Uterus (tissue), 2 donors: ENCODE results near the gene SLC39A13.

ENCODE experiments used
- POLR2A ChIP-seq, 2 donors: fragments of 450-650 bp; IDR thresholded peaks; one replicate each; pipeline ENCODE4 v1.6.1; 2016; ENCODE audit warnings: antibody characterized with exemption in 2 of 2, mild to moderate bottlenecking in 1 of 2, moderate library complexity in 1 of 2
- TF ChIP-seq, protein P1 (sequence below), 4 experiments: fragments of 200-600 bp in 2 of 4; fragments of 450-650 bp in 2 of 4; sonication (generic) in 2 of 4; IDR thresholded peaks; one replicate each; pipeline ENCODE4 v1.5.1; 2016 to 2019; ENCODE audit warnings: antibody characterized with exemption in 4 of 4, mild to moderate bottlenecking in 2 of 4, moderate library complexity in 1 of 4

DNA sequence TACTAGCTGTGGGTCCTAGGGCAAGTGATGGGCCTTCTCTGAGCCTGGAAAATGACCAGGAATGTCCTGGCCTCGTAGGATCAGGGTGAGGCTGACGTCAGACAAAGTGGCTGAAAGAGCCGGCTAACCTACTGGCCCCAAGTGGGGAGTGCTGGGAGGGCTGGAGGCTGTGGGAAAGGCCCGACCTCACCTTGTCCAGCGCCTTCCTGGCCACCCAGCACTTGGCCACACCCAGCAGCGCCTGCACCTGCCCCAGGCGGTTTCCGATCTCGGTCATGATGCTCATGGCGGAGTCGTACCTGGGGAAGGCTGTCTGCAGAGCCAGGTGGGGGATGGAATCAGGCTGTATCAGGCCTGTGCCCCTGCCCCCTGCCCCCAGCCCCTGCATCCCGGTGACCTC, 33.0 kb downstream of the SLC39A13 start:
- TF ChIP-seq, protein P1, sequence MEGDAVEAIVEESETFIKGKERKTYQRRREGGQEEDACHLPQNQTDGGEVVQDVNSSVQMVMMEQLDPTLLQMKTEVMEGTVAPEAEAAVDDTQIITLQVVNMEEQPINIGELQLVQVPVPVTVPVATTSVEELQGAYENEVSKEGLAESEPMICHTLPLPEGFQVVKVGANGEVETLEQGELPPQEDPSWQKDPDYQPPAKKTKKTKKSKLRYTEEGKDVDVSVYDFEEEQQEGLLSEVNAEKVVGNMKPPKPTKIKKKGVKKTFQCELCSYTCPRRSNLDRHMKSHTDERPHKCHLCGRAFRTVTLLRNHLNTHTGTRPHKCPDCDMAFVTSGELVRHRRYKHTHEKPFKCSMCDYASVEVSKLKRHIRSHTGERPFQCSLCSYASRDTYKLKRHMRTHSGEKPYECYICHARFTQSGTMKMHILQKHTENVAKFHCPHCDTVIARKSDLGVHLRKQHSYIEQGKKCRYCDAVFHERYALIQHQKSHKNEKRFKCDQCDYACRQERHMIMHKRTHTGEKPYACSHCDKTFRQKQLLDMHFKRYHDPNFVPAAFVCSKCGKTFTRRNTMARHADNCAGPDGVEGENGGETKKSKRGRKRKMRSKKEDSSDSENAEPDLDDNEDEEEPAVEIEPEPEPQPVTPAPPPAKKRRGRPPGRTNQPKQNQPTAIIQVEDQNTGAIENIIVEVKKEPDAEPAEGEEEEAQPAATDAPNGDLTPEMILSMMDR (IDR thresholded peaks at IDR 0.05) = no peak
- TF ChIP-seq POLR2A (IDR thresholded peaks at IDR 0.05) = no peak
